Spinal cord (tissue), 10 donors: Measurements from ENCODE around the gene OSBPL9. TPM values are rescaled to one million over a fixed set of nuclear protein-coding genes. Genes with fewer than 3 reads are reported as not detected.

Experiments used
- DNase-seq, 6 donors: peaks; one replicate each; pipeline versions ENCODE4 v3.0.0 to v3.0.0-alpha.2; 2013 to 2015; ENCODE audit warnings: low spot score in 6 of 6, low read depth in 4 of 6
- H3K27ac ChIP-seq: one replicate; pipeline ENCODE4 v1.5.1; 2013; ENCODE audit warnings: low read depth, low read length, control low read depth
- H3K27me3 ChIP-seq: one replicate; pipeline ENCODE4 v1.6.1; 2013; ENCODE audit warnings: low read length; ENCODE audit not compliant: control insufficient read depth, insufficient read depth
- H3K36me3 ChIP-seq: one replicate; pipeline ENCODE4 v1.6.1; 2013; ENCODE audit warnings: low read length; ENCODE audit not compliant: control insufficient read depth, insufficient read depth
- H3K4me1 ChIP-seq: one replicate; pipeline ENCODE4 v1.6.1; 2013; ENCODE audit warnings: low read length; ENCODE audit not compliant: control insufficient read depth, insufficient read depth
- H3K4me3 ChIP-seq: one replicate; pipeline ENCODE4 v1.5.1; 2013; ENCODE audit warnings: low read depth, low read length, control low read depth
- H3K9me3 ChIP-seq: one replicate; pipeline ENCODE4 v1.6.1; 2013; ENCODE audit warnings: low read length; ENCODE audit not compliant: control insufficient read depth, insufficient read depth
- WGBS: methylation state at CpG from one replicate; pipeline ENCODE4 v1.1.5; 2013; ENCODE audit warnings: missing lambda C conversion rate; ENCODE audit not compliant: insufficient coverage; 5-methylcytosine and 5-hydroxymethylcytosine counted together
- polyA plus RNA-seq, 2 donors: library from polyadenylated mRNA; unstranded; fragments of 120-200 nt; gene quantifications; one replicate each; pipeline ENCODE4 v1.2.1, GENCODE V29; 2013; ENCODE audit not compliant: insufficient read length in 2 of 2
- total RNA-seq, 2 donors: library from RNA; depleted of rRNA in 1 of 2; stranded (reverse); fragments of 120-200 nt in 1 of 2; fragments of >200 nt in 1 of 2; gene quantifications; one replicate each; pipeline versions ENCODE4 v1.2.3 to v1.2.4, GENCODE V29; 2013 to 2014
- donor health status: healthy.

Gene OSBPL9
- total and polyA plus RNA-seq, 4 donors: 73.6 to 96.2 (median 84.5) TPM

GRCh38 chr1:51656374-51656773, 39.5 kb downstream of the OSBPL9 start:
- 98% methylated on average over 4 of the region's 4 CpGs for WGBS
- Histone ChIP-seq H3K4me1 (peaks cover 4% of the 10 kb centered on the region), H3K36me3 (peaks cover 6% of the 10 kb centered on the region), H3K27me3 (no peaks in the 10 kb centered on the region), H3K27ac (no peak overlapping the region), H3K9me3 (no peaks in the 10 kb centered on the region), H3K4me3 (no peak overlapping the region)
- no peak for DNase-seq

- Histone ChIP-seq H3K27ac (no peak overlapping the region), H3K4me3 (no peak overlapping the region), H3K9me3 (no peaks in the 10 kb centered on the region), H3K4me1 (no peaks in the 10 kb centered on the region), H3K27me3 (no peaks in the 10 kb centered on the region), H3K36me3 (peaks cover 6% of the 10 kb centered on the region)
- no peak for DNase-seq
- WGBS: no CpG with 5 or more reads among the region's 1 CpG
Measured at GRCh38 chr1:51660580-51660979, 43.7 kb downstream of the OSBPL9 start.

GRCh38 chr1:51661081-51661518, 44.2 kb downstream of the OSBPL9 start:
- no peak overlapping the region for H3K4me3 ChIP-seq
- H3K27me3 ChIP-seq: no peaks in the 10 kb centered on the region
- no peaks in the 10 kb centered on the region for H3K9me3 ChIP-seq
- WGBS: 63% methylated on average over 1 of the region's 3 CpGs
- no peaks in the 10 kb centered on the region for H3K4me1 ChIP-seq
- H3K36me3 ChIP-seq: peaks cover 6% of the 10 kb centered on the region
- peak in 2 of 6 donors; percentile 22 to 62 for DNase-seq
- H3K27ac ChIP-seq: no peak overlapping the region

GRCh38 chr1:51663105-51663504, 46.2 kb downstream of the OSBPL9 start:
- no CpG with 5 or more reads among the region's 1 CpG for WGBS
- Histone ChIP-seq H3K4me3 (no peak overlapping the region), H3K4me1 (no peaks in the 10 kb centered on the region), H3K27me3 (no peaks in the 10 kb centered on the region), H3K36me3 (no peaks in the 10 kb centered on the region), H3K27ac (no peak overlapping the region), H3K9me3 (no peaks in the 10 kb centered on the region)
- no peak for DNase-seq

GRCh38 chr1:51663721-51664120, 46.8 kb downstream of the OSBPL9 start:
- H3K27me3 ChIP-seq: no peaks in the 10 kb centered on the region
- DNase-seq: no peak
- no peak overlapping the region for H3K27ac ChIP-seq
- H3K4me1 ChIP-seq: no peaks in the 10 kb centered on the region
- H3K4me3 ChIP-seq: no peak overlapping the region
- no peaks in the 10 kb centered on the region for H3K36me3 ChIP-seq
- WGBS: no CpG with 5 or more reads among the region's 2 CpGs
- H3K9me3 ChIP-seq: no peaks in the 10 kb centered on the region

- H3K4me1 ChIP-seq: no peaks in the 10 kb centered on the region
- H3K27ac ChIP-seq: no peak overlapping the region
- WGBS: 97% methylated on average over 3 of the region's 6 CpGs
- no peak overlapping the region for H3K4me3 ChIP-seq
- no peaks in the 10 kb centered on the region for H3K36me3 ChIP-seq
- no peaks in the 10 kb centered on the region for H3K9me3 ChIP-seq
- DNase-seq: no peak
- H3K27me3 ChIP-seq: no peaks in the 10 kb centered on the region
Measured at GRCh38 chr1:51664421-51665240, 47.7 kb downstream of the OSBPL9 start.

GRCh38 chr1:51666478-51666877, 49.6 kb downstream of the OSBPL9 start:
- no peaks in the 10 kb centered on the region for H3K4me1 ChIP-seq
- WGBS: 85% methylated on average over 1 of the region's 2 CpGs
- H3K27ac ChIP-seq: no peak overlapping the region
- no peaks in the 10 kb centered on the region for H3K27me3 ChIP-seq
- H3K4me3 ChIP-seq: no peak overlapping the region
- no peaks in the 10 kb centered on the region for H3K36me3 ChIP-seq
- no peaks in the 10 kb centered on the region for H3K9me3 ChIP-seq
- DNase-seq: no peak

GRCh38 chr1:51667561-51667960, 50.7 kb downstream of the OSBPL9 start:
- no peaks in the 10 kb centered on the region for H3K9me3 ChIP-seq
- 100% methylated on average over 1 of the region's 2 CpGs for WGBS
- no peaks in the 10 kb centered on the region for H3K36me3 ChIP-seq
- no peak overlapping the region for H3K27ac ChIP-seq
- H3K4me1 ChIP-seq: no peaks in the 10 kb centered on the region
- H3K4me3 ChIP-seq: no peak overlapping the region
- no peak for DNase-seq
- no peaks in the 10 kb centered on the region for H3K27me3 ChIP-seq

- DNase-seq: peak in 1 of 6 donors; percentile 84
Measured at GRCh38 chr1:51669272-51669671, 52.4 kb downstream of the OSBPL9 start.

GRCh38 chr1:51669816-51670215, 52.9 kb downstream of the OSBPL9 start:
- Histone ChIP-seq H3K27ac (no peak overlapping the region), H3K9me3 (no peaks in the 10 kb centered on the region), H3K4me3 (peak overlapping the region; percentile 22), H3K27me3 (no peaks in the 10 kb centered on the region), H3K4me1 (no peaks in the 10 kb centered on the region), H3K36me3 (no peaks in the 10 kb centered on the region)
- DNase-seq: peak in 1 of 6 donors; percentile 58
- WGBS: no CpG with 5 or more reads among the region's 2 CpGs

More at GRCh38 chr1:51669272-51669671, 52.4 kb downstream of the OSBPL9 start:
- no peaks in the 10 kb centered on the region for H3K9me3 ChIP-seq
- no peaks in the 10 kb centered on the region for H3K4me1 ChIP-seq
- WGBS: 33% methylated on average over 1 of the region's 4 CpGs
- no peaks in the 10 kb centered on the region for H3K27me3 ChIP-seq
- peak overlapping the region; percentile 22 for H3K4me3 ChIP-seq
- H3K36me3 ChIP-seq: no peaks in the 10 kb centered on the region
- no peak overlapping the region for H3K27ac ChIP-seq
